ENCODE measurements around the gene AFMID. TPM values are rescaled to one million over a fixed set of nuclear protein-coding genes. Genes with fewer than 3 reads are reported as not detected.

Gene AFMID
- total RNA-seq, 1 experiment from 2014 or later, result 45.1 TPM

DNA sequence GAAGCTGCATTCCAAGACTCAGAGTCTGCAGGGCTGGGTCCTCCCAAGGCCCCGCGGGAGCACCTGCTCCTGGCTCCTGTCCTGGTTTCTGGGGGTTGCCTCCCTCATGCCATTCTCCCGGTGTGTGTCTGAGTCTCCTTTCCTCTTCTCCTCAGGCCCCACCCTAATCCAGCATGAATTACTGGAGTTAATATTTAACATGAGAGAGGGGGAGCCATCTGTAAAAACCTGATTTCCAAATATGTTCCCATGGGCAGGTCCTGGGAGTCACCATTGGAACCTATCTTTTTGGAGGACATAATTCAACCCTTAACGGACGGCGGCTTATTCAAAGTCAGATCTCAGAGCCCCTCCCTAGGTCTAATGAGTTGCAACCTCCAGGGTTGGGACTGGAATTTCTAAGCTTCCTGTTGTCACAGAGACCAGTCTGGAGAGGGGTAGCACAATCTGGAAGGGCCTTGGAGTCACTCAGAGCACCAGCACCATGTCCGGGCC lies 35.6 kb upstream of the AFMID start:
- H3K27me3 Mint-ChIP-seq (ENCODE audit: low read depth), result no peaks in the 10 kb centered on the region
- no peak overlapping the region for H3K27ac Mint-ChIP-seq
- H3K36me3 Mint-ChIP-seq, result no peaks in the 10 kb centered on the region
- ATAC-seq (no peak), DNase-seq (ENCODE audit: low spot score) (no peak)
- TF ChIP-seq, protein P1, sequence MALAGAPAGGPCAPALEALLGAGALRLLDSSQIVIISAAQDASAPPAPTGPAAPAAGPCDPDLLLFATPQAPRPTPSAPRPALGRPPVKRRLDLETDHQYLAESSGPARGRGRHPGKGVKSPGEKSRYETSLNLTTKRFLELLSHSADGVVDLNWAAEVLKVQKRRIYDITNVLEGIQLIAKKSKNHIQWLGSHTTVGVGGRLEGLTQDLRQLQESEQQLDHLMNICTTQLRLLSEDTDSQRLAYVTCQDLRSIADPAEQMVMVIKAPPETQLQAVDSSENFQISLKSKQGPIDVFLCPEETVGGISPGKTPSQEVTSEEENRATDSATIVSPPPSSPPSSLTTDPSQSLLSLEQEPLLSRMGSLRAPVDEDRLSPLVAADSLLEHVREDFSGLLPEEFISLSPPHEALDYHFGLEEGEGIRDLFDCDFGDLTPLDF (CRISPR knock-in tag; IDR thresholded peaks at IDR 0.05), result no peak
- no peak for TF ChIP-seq MXD4 (CRISPR knock-in tag; IDR thresholded peaks at IDR 0.05; ENCODE audit: borderline replicate concordance)
- no peak for TF ChIP-seq GTF2I (CRISPR knock-in tag; conservative IDR thresholded peaks at IDR 0.05)
- TF ChIP-seq ZNF317 (CRISPR knock-in tag; IDR thresholded peaks at IDR 0.05; ENCODE audit: borderline replicate concordance, low read depth), result no peak
- TF ChIP-seq, protein P2, sequence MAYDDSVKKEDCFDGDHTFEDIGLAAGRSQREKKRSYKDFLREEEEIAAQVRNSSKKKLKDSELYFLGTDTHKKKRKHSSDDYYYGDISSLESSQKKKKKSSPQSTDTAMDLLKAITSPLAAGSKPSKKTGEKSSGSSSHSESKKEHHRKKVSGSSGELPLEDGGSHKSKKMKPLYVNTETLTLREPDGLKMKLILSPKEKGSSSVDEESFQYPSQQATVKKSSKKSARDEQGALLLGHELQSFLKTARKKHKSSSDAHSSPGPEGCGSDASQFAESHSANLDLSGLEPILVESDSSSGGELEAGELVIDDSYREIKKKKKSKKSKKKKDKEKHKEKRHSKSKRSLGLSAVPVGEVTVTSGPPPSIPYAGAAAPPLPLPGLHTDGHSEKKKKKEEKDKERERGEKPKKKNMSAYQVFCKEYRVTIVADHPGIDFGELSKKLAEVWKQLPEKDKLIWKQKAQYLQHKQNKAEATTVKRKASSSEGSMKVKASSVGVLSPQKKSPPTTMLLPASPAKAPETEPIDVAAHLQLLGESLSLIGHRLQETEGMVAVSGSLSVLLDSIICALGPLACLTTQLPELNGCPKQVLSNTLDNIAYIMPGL (CRISPR knock-in tag; IDR thresholded peaks at IDR 0.05), result no peak
- no peak for TF ChIP-seq ZMAT4 (CRISPR knock-in tag; IDR thresholded peaks at IDR 0.05)
- no peaks in the 10 kb centered on the region for H3K9me3 Mint-ChIP-seq
- no peak overlapping the region for H3K4me3 Mint-ChIP-seq
- POLR2A ChIA-PET, result interaction anchor here (0.6 to 0.8 kb wide), 2 partner anchors 25 to 48 kb away, joined by 3 to 4 read pairs; no protein-coding TSS in a partner anchor
- CTCF ChIA-PET, result interaction anchor here (0.6 to 1.3 kb wide), 3 partner anchors 14 to 270 kb away, joined by 3 to 5 read pairs (median 4); no protein-coding TSS in a partner anchor
- no peaks in the 10 kb centered on the region for H3K4me1 Mint-ChIP-seq

DNA sequence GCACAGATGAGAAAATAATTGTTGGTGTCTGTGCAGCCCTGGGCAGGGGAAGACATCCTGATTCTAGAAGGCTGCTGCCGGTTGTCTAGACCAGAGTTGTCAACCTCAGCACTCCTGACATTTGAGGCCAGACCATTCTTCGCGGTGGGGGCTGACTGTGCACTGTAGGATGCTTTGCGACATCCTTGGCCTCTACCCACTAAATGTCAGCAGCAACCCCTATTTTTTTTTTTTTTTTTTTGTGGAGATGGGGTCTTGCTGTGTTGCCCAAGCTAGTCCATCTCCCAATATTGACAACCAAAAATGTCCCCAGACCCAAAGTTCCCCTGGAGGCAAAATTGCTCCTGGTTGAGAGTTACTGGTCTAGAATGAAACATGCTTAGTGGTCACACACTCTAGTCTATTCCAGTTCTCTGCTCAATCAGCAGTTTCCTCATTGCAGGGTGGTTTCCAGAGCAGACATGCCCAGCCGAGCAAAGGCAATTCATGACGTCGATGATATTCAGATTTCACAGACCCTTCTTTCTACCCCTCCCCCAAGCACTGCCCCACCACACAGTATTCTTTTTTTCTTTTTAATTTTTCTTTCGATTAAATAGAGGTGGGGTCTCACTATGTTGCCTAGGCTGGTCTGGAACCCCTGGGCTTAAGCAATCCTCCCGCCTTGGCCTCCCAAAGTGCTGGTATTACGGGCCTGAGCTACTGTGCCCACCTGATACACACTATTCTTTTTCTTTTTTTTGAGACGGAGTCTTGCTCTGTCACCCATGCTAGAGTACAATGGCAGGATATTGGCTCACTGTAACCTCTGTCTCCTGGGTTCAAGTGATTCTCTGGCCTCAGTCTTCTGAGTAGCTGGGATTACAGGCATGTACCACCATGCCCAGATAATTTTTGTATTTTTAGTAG lies 32.0 kb upstream of the AFMID start:
- DNase-seq (ENCODE audit: low spot score) (no peak), ATAC-seq (no peak)
- H3K36me3 Mint-ChIP-seq, result no peaks in the 10 kb centered on the region
- H3K9me3 Mint-ChIP-seq, result no peaks in the 10 kb centered on the region
- no peak overlapping the region for H3K27ac Mint-ChIP-seq
- H3K4me1 Mint-ChIP-seq, result no peaks in the 10 kb centered on the region
- no peak overlapping the region for H3K4me3 Mint-ChIP-seq
- CTCF ChIA-PET, result no interaction called here
- POLR2A ChIA-PET, result no interaction called here
- H3K27me3 Mint-ChIP-seq (ENCODE audit: low read depth), result no peaks in the 10 kb centered on the region
- TF ChIP-seq AR (CRISPR knock-in tag; IDR thresholded peaks at IDR 0.05), result no peak
- no peak for TF ChIP-seq TCF7 (CRISPR knock-in tag; IDR thresholded peaks at IDR 0.05; ENCODE audit: low read depth)
- TF ChIP-seq, protein P3, sequence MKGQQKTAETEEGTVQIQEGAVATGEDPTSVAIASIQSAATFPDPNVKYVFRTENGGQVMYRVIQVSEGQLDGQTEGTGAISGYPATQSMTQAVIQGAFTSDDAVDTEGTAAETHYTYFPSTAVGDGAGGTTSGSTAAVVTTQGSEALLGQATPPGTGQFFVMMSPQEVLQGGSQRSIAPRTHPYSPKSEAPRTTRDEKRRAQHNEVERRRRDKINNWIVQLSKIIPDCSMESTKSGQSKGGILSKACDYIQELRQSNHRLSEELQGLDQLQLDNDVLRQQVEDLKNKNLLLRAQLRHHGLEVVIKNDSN (CRISPR knock-in tag; IDR thresholded peaks at IDR 0.05), result no peak
- TF ChIP-seq AFF4 (CRISPR knock-in tag; IDR thresholded peaks at IDR 0.05; ENCODE audit: borderline replicate concordance), result no peak
- no peak for TF ChIP-seq FOXJ3 (CRISPR knock-in tag; IDR thresholded peaks at IDR 0.05; ENCODE audit: borderline replicate concordance)
- no peak for TF ChIP-seq TEAD4 (CRISPR knock-in tag; IDR thresholded peaks at IDR 0.05)
- no peak for TF ChIP-seq CREB1 (CRISPR knock-in tag; IDR thresholded peaks at IDR 0.05)
- no peak for TF ChIP-seq GTF2I (CRISPR knock-in tag; conservative IDR thresholded peaks at IDR 0.05)
- TF ChIP-seq, protein P1 (CRISPR knock-in tag; IDR thresholded peaks at IDR 0.05), result no peak
- TF ChIP-seq ZNF512 (CRISPR knock-in tag; IDR thresholded peaks at IDR 0.05; ENCODE audit: borderline replicate concordance), result no peak
- TF ChIP-seq ZBTB21 (CRISPR knock-in tag; IDR thresholded peaks at IDR 0.05; ENCODE audit: borderline replicate concordance), result no peak
- TF ChIP-seq IRF2 (CRISPR knock-in tag; IDR thresholded peaks at IDR 0.05; ENCODE audit: borderline replicate concordance, low read depth), result no peak
